H1 (cell line): Measurements from ENCODE around the gene CCL23. TPM values are rescaled to one million over a fixed set of nuclear protein-coding genes. Genes with fewer than 3 reads are reported as not detected.

Experiments used
- CTCF ChIA-PET: fragments of 300-600 bp; sonication (Branson Sonifier 250); formaldehyde crosslinking; loops from one replicate; lab custom pipeline; 2021; ENCODE audit not compliant: partially characterized antibody; lab: Charles Lee
- POLR2A ChIA-PET: fragments of 300-600 bp; sonication (Branson Sonifier 250); formaldehyde crosslinking; loops from one replicate; lab custom pipeline; 2021; ENCODE audit warnings: inconsistent platforms; ENCODE audit not compliant: partially characterized antibody; lab: Charles Lee
- DNase-seq, 2 experiments: peaks; one replicate each; pipeline versions ENCODE4 v3.0.0 to v3.0.0-alpha.2; 2010 to 2022; ENCODE audit warnings: low spot score in 2 of 2, low read depth in 1 of 2, mixed read lengths in 1 of 2
- FAIRE-seq: peaks from 2 replicates; lab custom pipeline; 2011; peaks lifted over from hg19 to GRCh38; lab: Jason Lieb, UNC
- H2AFZ ChIP-seq: 2 replicates; pipeline ENCODE4 v1.8.1; 2012; ENCODE audit warnings: low read length, inconsistent platforms
- H2AK5ac ChIP-seq: 2 replicates; pipeline ENCODE4 v1.6.1; 2013; ENCODE audit warnings: low read depth, low read length
- H2BK120ac ChIP-seq: replicated peaks from 2 replicates; pipeline ENCODE3; 2013; ENCODE audit warnings: low read depth, low read length, inconsistent platforms
- H2BK12ac ChIP-seq: 2 replicates; pipeline ENCODE4 v1.6.1; 2013; ENCODE audit warnings: low read depth, low read length
- H2BK15ac ChIP-seq: 2 replicates; pipeline ENCODE4 v1.6.1; 2013; ENCODE audit warnings: low read length
- H2BK20ac ChIP-seq: 2 replicates; pipeline ENCODE4 v1.6.1; 2013; ENCODE audit warnings: low read length
- H2BK5ac ChIP-seq: 2 replicates; pipeline ENCODE4 v1.6.1; 2013; ENCODE audit warnings: low read depth, low read length
- H3K14ac ChIP-seq: 2 replicates; pipeline ENCODE4 v1.6.1; 2013; ENCODE audit warnings: inconsistent platforms; ENCODE audit not compliant: insufficient read length
- H3K18ac ChIP-seq: 2 replicates; pipeline ENCODE4 v1.6.1; 2013; ENCODE audit warnings: low read length; ENCODE audit errors: extremely low read depth
- H3K23ac ChIP-seq: 2 replicates; pipeline ENCODE4 v1.6.1; 2013; ENCODE audit warnings: inconsistent platforms; ENCODE audit not compliant: insufficient read length
- H3K23me2 ChIP-seq: 2 replicates; pipeline ENCODE4 v1.6.1; 2013; ENCODE audit warnings: low read depth, low read length
- H3K27ac ChIP-seq: 2 replicates; pipeline ENCODE4 v1.6.1; 2011; ENCODE audit warnings: low read depth, low read length, inconsistent platforms
- H3K27me3 ChIP-seq, 4 experiments: replicated peaks in 1 of 4; 1 replicate in 1 of 4; 2 replicates in 3 of 4; pipeline versions ENCODE4 v1.6.1 to v1.8.1; 2011 to 2013; ENCODE audit warnings: low read length in 3 of 4, mild to moderate bottlenecking in 3 of 4, inconsistent platforms in 2 of 4, mixed read lengths in 2 of 4, moderate library complexity in 1 of 4; ENCODE audit not compliant: control insufficient read depth in 3 of 4, insufficient read depth in 3 of 4; ENCODE audit errors: extremely low read depth in 1 of 4
- H3K36me3 ChIP-seq, 4 experiments: 2 replicates each; pipeline versions ENCODE4 v1.6.1 to v1.8.1; 2011 to 2013; ENCODE audit warnings: mild to moderate bottlenecking in 4 of 4, low read length in 3 of 4, moderate library complexity in 2 of 4, control low read depth in 1 of 4, inconsistent platforms in 1 of 4; ENCODE audit not compliant: insufficient read depth in 4 of 4, control insufficient read depth in 2 of 4
- H3K4ac ChIP-seq: replicated peaks from 2 replicates; pipeline ENCODE3; 2013; ENCODE audit warnings: low read length, low read depth, mixed read lengths, inconsistent platforms; ENCODE audit not compliant: insufficient read length
- H3K4me1 ChIP-seq, 4 experiments: replicated peaks in 1 of 4; 1 replicate in 1 of 4; 2 replicates in 3 of 4; pipeline versions ENCODE4 v1.6.1 to v1.8.1; 2011 to 2013; ENCODE audit warnings: low read length in 3 of 4, inconsistent platforms in 2 of 4, mixed read lengths in 1 of 4; ENCODE audit not compliant: insufficient read depth in 4 of 4, control insufficient read depth in 3 of 4
- H3K4me2 ChIP-seq, 2 experiments: 2 replicates each; pipeline versions ENCODE4 v1.6.1 to v1.8.1; 2011 to 2013; ENCODE audit warnings: low read depth in 2 of 2, low read length in 2 of 2, control low read depth in 1 of 2, inconsistent platforms in 1 of 2, mild to moderate bottlenecking in 1 of 2; ENCODE audit not compliant: insufficient read depth in 1 of 2
- H3K4me3 ChIP-seq, 4 experiments: fragments of 200-600, 300-600 bp in 1 of 4; sonication (generic), shearing (Covaris generic), sonication (Bioruptor Twin) in 1 of 4; 2 replicates each; pipeline versions ENCODE4 v1.5.1 to v1.8.1; 2011 to 2016; ENCODE audit warnings: low read length in 4 of 4, low read depth in 3 of 4, control low read depth in 2 of 4, inconsistent platforms in 2 of 4, mild to moderate bottlenecking in 2 of 4, mixed read lengths in 1 of 4, moderate library complexity in 1 of 4; ENCODE audit not compliant: insufficient read depth in 2 of 4; ENCODE audit errors: extremely low read depth in 1 of 4
- H3K56ac ChIP-seq: replicated peaks from 2 replicates; pipeline ENCODE3; 2013; ENCODE audit warnings: low read depth, mild to moderate bottlenecking, mixed read lengths, low read length, inconsistent platforms; ENCODE audit not compliant: insufficient read length
- H3K79me1 ChIP-seq: 2 replicates; pipeline ENCODE4 v1.6.1; 2013; ENCODE audit warnings: low read depth, low read length, control low read depth
- H3K79me2 ChIP-seq, 2 experiments: 2 replicates each; pipeline versions ENCODE4 v1.6.1 to v1.8.1; 2012 to 2013; ENCODE audit warnings: low read length in 2 of 2, mild to moderate bottlenecking in 2 of 2, inconsistent platforms in 1 of 2; ENCODE audit not compliant: insufficient read depth in 2 of 2, control insufficient read depth in 1 of 2
- H3K9ac ChIP-seq, 4 experiments: replicated peaks in 1 of 4; 1 replicate in 1 of 4; 2 replicates in 3 of 4; pipeline versions ENCODE4 v1.6.1 to v1.8.1; 2011 to 2013; ENCODE audit warnings: low read depth in 3 of 4, low read length in 3 of 4, control low read depth in 2 of 4, mild to moderate bottlenecking in 2 of 4, moderate library complexity in 2 of 4, inconsistent platforms in 1 of 4; ENCODE audit errors: extremely low read depth in 1 of 4
- H3K9me3 ChIP-seq, 2 experiments: 2 replicates each; pipeline versions ENCODE4 v1.6.1 to v1.8.1; 2012 to 2013; ENCODE audit warnings: mild to moderate bottlenecking in 2 of 2, moderate library complexity in 2 of 2, control low read depth in 1 of 2, inconsistent platforms in 1 of 2, low read depth in 1 of 2, low read length in 1 of 2, mixed read lengths in 1 of 2; ENCODE audit not compliant: insufficient read depth in 2 of 2
- H4K20me1 ChIP-seq, 2 experiments: replicated peaks in 1 of 2; 2 replicates each; pipeline versions ENCODE3 to v1.8.1; 2011 to 2013; ENCODE audit warnings: inconsistent platforms in 2 of 2, low read length in 2 of 2, mild to moderate bottlenecking in 1 of 2; ENCODE audit not compliant: insufficient read depth in 2 of 2, control insufficient read depth in 1 of 2
- H4K5ac ChIP-seq: 2 replicates; pipeline ENCODE4 v1.6.1; 2013; ENCODE audit warnings: low read length, low read depth, mixed read lengths, inconsistent platforms; ENCODE audit not compliant: insufficient read length
- H4K8ac ChIP-seq: 2 replicates; pipeline ENCODE4 v1.8.0; 2013; ENCODE audit warnings: mild to moderate bottlenecking, moderate library complexity, low read length, inconsistent platforms; ENCODE audit not compliant: insufficient read depth; ENCODE audit errors: extremely low read depth
- H4K91ac ChIP-seq: replicated peaks from 2 replicates; pipeline ENCODE3; 2013; ENCODE audit warnings: low read length, mixed read lengths, inconsistent platforms; ENCODE audit not compliant: insufficient read length
- BCL11A ChIP-seq, 2 experiments: IDR thresholded peaks; one replicate each; pipeline ENCODE4 v1.6.1; 2011; ENCODE audit warnings: low read depth in 2 of 2, low read length in 2 of 2, mild to moderate bottlenecking in 2 of 2
- BRCA1 ChIP-seq: IDR thresholded peaks from 2 replicates; pipeline ENCODE4 v1.6.1; 2012; ENCODE audit warnings: low read depth, low read length, improper control_type of control experiment
- EP300 ChIP-seq, 2 experiments: IDR thresholded peaks; 1 replicate in 1 of 2; 2 replicates in 1 of 2; pipeline ENCODE4 v1.6.1; 2011 to 2012; ENCODE audit warnings: low read depth in 2 of 2, low read length in 2 of 2, mild to moderate bottlenecking in 2 of 2, borderline replicate concordance in 1 of 2, inconsistent platforms in 1 of 2, moderate library complexity in 1 of 2
- FOSL1 ChIP-seq: IDR thresholded peaks from 2 replicates; pipeline ENCODE4 v1.6.1; 2011; ENCODE audit warnings: mild to moderate bottlenecking, low read depth, low read length, moderate library complexity; ENCODE audit not compliant: insufficient read depth
- HDAC2 ChIP-seq, 2 experiments: fragments of 300-600 bp in 1 of 2; sonication (generic) in 1 of 2; IDR thresholded peaks; 2 replicates each; pipeline ENCODE4 v1.6.1; 2011 to 2012; ENCODE audit warnings: low read depth in 2 of 2, low read length in 2 of 2, mild to moderate bottlenecking in 2 of 2, moderate library complexity in 2 of 2, borderline replicate concordance in 1 of 2, inconsistent platforms in 1 of 2
- HDAC6 ChIP-seq: IDR thresholded peaks from one replicate; pipeline ENCODE4 v1.7.1; 2012; ENCODE audit warnings: low read depth, mild to moderate bottlenecking, inconsistent platforms, low read length, moderate library complexity
- RAD21 ChIP-seq, 2 experiments: IDR thresholded peaks in 1 of 2; conservative IDR thresholded peaks in 1 of 2; 2 replicates each; pipeline ENCODE4 v1.6.1; 2011; ENCODE audit warnings: low read depth in 2 of 2, low read length in 2 of 2, improper control_type of control experiment in 1 of 2, inconsistent platforms in 1 of 2, mild to moderate bottlenecking in 1 of 2, moderate library complexity in 1 of 2
- SIN3A ChIP-seq, 2 experiments: IDR thresholded peaks in 1 of 2; conservative IDR thresholded peaks in 1 of 2; 2 replicates each; pipeline ENCODE4 v1.6.1; 2011 to 2012; ENCODE audit warnings: low read length in 2 of 2, improper control_type of control experiment in 1 of 2, low read depth in 1 of 2, mild to moderate bottlenecking in 1 of 2
- SP4 ChIP-seq: IDR thresholded peaks from 2 replicates; pipeline ENCODE4 v1.6.1; 2012; ENCODE audit warnings: low read length, inconsistent platforms
- TEAD4 ChIP-seq: IDR thresholded peaks from 2 replicates; pipeline ENCODE4 v1.6.1; 2012; ENCODE audit warnings: low read depth, low read length, inconsistent platforms, mixed read lengths
- ZNF274 ChIP-seq: IDR thresholded peaks from 2 replicates; pipeline ENCODE4 v1.7.0; 2012; ENCODE audit warnings: low read length, borderline replicate concordance; ENCODE audit errors: extremely low read depth
- WGBS, 2 experiments: shearing (Covaris generic) in 1 of 2; methylation state at CpG; one replicate each; pipeline versions ENCODE4 v1.1.6 to v1.1.7; 2013 to 2015; ENCODE audit warnings: low lambda C conversion rate in 2 of 2, mixed read lengths in 2 of 2, inconsistent platforms in 1 of 2, low coverage in 1 of 2, missing lambda C conversion rate in 1 of 2; ENCODE audit not compliant: insufficient replicate concordance in 2 of 2, insufficient coverage in 1 of 2, insufficient read length in 1 of 2; ENCODE audit errors: extremely low coverage in 1 of 2, missing lambda C conversion rate in 1 of 2; 5-methylcytosine and 5-hydroxymethylcytosine counted together
- polyA plus RNA-seq, 7 experiments: library from polyadenylated mRNA; depleted of rRNA in 3 of 7; stranded (reverse) in 5 of 7; unstranded in 2 of 7; fragments of >200 nt in 5 of 7; fragments of 200-250 nt in 2 of 7; gene quantifications; 1 replicate in 5 of 7; 2 replicates in 1 of 7; 4 replicates in 1 of 7; pipeline versions ENCODE4 v1.2.1 to v1.2.3, GENCODE V29; 2011 to 2013; ENCODE audit warnings: missing spikeins in 2 of 7, mixed read lengths in 2 of 7
- total RNA-seq: library from RNA; stranded (reverse); fragmentation: NEBNext Ultra II Directional; extraction: Animal tissue kit (Norgen Biotek cat#: 25700); gene quantifications from 2 replicates; pipeline ENCODE4 v1.2.1, GENCODE V29; 2021

CCL23 gene
- total and polyA plus RNA-seq, 2 of the 8 experiments (the other 6 are each of a cell fraction or from before 2014, with no cell fraction given): not detected

GRCh38 chr17:36048066-36048465, 30.3 kb upstream of the CCL23 start:
- Histone ChIP-seq H2BK5ac (no peak overlapping the region), H3K23me2 (no peaks in the 10 kb centered on the region), H2AK5ac (no peak overlapping the region), H3K79me1 (no peaks in the 10 kb centered on the region), H4K5ac (no peak overlapping the region), H3K23ac (no peak overlapping the region), H2AFZ (no peak overlapping the region), H2BK120ac (no peak overlapping the region), H3K4ac (no peak overlapping the region), H3K18ac (no peak overlapping the region), H3K9me3 (no peaks in the 10 kb centered on the region; a peak in 1 of 4 replicates), H3K14ac (no peak overlapping the region), H3K27ac (no peak overlapping the region), H4K20me1 (no peaks in the 10 kb centered on the region), H3K9ac (no peak overlapping the region), H2BK12ac (no peak overlapping the region), H4K91ac (no peak overlapping the region), H3K4me1 (no peaks in the 10 kb centered on the region), H3K79me2 (no peaks in the 10 kb centered on the region), H2BK20ac (no peak overlapping the region)
- 87% methylated on average over 2 of the region's 2 CpGs; no CpG with 5 or more reads in 1 of the 2 experiments for WGBS, 2 experiments
- TF ChIP-seq SP4: no peak
- no peak for TF ChIP-seq BCL11A (IDR thresholded peaks at IDR 0.05; ENCODE audit: low read depth in 2 of 2, low read length in 2 of 2)
- no peak for TF ChIP-seq RAD21 (IDR thresholded peaks at IDR 0.05 in 1 of 2, conservative IDR thresholded peaks at IDR 0.05 in 1 of 2; ENCODE audit: low read depth in 2 of 2, low read length in 2 of 2)
- no peak for TF ChIP-seq HDAC6
- no peak for TF ChIP-seq FOSL1
- TF ChIP-seq BRCA1: no peak
- no peak for TF ChIP-seq HDAC2 (IDR thresholded peaks at IDR 0.05; ENCODE audit: borderline replicate concordance in 1 of 2, low read depth in 2 of 2, low read length in 2 of 2)
- no peak for TF ChIP-seq SIN3A (conservative IDR thresholded peaks at IDR 0.05 in 1 of 2, IDR thresholded peaks at IDR 0.05 in 1 of 2; ENCODE audit: low read depth in 1 of 2, low read length in 2 of 2)
- no peak for TF ChIP-seq EP300 (IDR thresholded peaks at IDR 0.05; ENCODE audit: borderline replicate concordance in 1 of 2, low read depth in 2 of 2, low read length in 2 of 2)
- no peak for TF ChIP-seq ZNF274
- TF ChIP-seq TEAD4: no peak
- TF ChIP-seq, all 59 proteins: peak for 0
- H2BK15ac ChIP-seq: no peak overlapping the region
- no peak overlapping the region for H3K4me2 ChIP-seq
- no peak overlapping the region for H3K56ac ChIP-seq
- ChIA-PET CTCF (interaction anchor here (1.2 kb wide), 1 partner anchor 13 kb away, joined by 3 read pairs; no protein-coding TSS in a partner anchor), POLR2A (no interaction called here)
- no peaks in the 10 kb centered on the region for H3K36me3 ChIP-seq
- DNase-seq: no peak
- no peaks in the 10 kb centered on the region for H3K27me3 ChIP-seq
- H3K4me3 ChIP-seq: no peak overlapping the region
- FAIRE-seq: no peak
- H4K8ac ChIP-seq: no peak overlapping the region
